GM12864 (cell line): ENCODE measurements around the gene EGFLAM.

Source experiments
- DNase-seq: peaks from one replicate; pipeline ENCODE4 v3.0.0-alpha.2; 2011; ENCODE audit warnings: low read depth
- H3K4me3 ChIP-seq: 2 replicates; pipeline ENCODE4 v1.5.1; 2011; ENCODE audit warnings: mild to moderate bottlenecking, low read depth, low read length, control low read depth
- TF ChIP-seq, protein P1 (sequence below): IDR thresholded peaks from 2 replicates; pipeline ENCODE4 v1.5.1; 2011; ENCODE audit warnings: low read depth, mild to moderate bottlenecking, moderate library complexity, low read length, control low read depth, inconsistent platforms; ENCODE audit errors: missing control alignments

Gene EGFLAM

DNA sequence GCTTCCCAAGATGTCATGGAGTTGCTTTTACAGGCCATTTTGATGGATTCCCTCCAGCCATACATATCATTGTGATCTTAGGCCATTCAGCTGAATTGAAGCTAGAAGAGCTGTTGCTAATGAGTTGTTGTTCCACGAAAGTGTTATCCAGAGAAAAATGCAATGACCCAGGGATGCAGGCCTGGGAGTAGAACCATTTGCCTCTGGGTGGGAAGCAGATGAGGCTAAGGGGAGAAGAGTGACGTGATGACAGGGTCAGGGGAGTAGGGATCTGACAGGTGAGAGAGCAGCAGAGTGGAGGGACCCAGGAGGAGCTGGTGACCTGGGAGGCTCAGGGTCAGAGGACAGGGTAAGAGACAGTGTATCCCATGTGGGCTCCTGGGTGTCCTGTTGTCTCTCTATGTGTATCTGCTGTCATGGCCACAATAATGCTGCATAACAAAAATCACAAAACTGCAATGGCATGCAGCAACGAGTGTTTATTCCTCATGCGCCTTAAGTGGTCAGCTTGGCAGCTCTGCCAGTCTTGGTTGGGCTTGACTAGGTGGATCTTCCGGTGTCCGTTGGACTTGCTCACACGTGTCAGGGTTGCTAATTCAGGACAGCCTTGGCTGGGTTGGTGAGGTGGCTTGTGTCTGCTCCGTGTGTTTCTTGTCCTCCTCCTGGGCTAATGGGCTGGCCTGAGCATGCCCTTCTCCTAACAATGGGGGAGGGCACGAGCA is 207.5 kb downstream of the EGFLAM start:
- TF ChIP-seq, protein P1, sequence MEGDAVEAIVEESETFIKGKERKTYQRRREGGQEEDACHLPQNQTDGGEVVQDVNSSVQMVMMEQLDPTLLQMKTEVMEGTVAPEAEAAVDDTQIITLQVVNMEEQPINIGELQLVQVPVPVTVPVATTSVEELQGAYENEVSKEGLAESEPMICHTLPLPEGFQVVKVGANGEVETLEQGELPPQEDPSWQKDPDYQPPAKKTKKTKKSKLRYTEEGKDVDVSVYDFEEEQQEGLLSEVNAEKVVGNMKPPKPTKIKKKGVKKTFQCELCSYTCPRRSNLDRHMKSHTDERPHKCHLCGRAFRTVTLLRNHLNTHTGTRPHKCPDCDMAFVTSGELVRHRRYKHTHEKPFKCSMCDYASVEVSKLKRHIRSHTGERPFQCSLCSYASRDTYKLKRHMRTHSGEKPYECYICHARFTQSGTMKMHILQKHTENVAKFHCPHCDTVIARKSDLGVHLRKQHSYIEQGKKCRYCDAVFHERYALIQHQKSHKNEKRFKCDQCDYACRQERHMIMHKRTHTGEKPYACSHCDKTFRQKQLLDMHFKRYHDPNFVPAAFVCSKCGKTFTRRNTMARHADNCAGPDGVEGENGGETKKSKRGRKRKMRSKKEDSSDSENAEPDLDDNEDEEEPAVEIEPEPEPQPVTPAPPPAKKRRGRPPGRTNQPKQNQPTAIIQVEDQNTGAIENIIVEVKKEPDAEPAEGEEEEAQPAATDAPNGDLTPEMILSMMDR: no peak
- DNase-seq: no peak
- no peak overlapping the region for H3K4me3 ChIP-seq

DNA sequence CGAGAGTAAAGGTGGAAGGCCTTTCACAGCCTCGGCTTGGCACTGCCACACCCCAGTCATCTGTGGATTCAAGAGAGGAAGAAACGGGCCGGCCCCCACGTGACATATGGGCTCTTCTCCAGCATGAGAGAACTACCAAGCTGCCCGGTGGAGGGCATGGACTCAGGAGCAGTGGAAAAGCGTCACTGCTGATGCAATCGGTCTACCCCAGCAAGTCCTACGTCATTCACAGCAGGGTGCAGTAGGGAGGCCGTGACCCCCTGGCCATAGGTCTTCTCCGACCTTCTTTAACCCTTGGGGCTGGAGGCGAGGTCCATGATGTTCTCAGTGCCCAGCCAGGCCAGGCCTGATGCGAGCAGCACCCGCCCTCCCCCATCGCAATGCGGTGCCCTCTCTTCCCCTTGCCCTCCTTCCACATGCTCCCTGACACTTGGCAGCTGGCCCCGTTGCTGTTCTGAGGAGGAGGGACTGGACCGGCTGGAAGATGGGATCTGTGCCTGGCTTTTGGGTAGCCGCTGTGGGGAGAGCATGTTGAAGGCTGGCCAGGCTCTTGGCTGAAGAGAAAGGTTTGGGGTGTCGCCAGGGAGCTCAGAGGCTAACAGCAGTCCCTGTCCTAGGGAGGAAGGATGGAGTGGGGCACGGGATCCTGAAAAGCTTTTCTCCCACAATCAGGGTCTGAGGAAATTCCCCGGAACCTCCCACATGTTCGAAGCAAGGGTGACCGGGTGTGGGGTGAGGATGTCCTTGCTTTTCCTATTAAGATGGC is 208.2 kb downstream of the EGFLAM start:
- H3K4me3 ChIP-seq: no peak overlapping the region
- no peak for DNase-seq
- TF ChIP-seq, protein P1: no peak

DNA sequence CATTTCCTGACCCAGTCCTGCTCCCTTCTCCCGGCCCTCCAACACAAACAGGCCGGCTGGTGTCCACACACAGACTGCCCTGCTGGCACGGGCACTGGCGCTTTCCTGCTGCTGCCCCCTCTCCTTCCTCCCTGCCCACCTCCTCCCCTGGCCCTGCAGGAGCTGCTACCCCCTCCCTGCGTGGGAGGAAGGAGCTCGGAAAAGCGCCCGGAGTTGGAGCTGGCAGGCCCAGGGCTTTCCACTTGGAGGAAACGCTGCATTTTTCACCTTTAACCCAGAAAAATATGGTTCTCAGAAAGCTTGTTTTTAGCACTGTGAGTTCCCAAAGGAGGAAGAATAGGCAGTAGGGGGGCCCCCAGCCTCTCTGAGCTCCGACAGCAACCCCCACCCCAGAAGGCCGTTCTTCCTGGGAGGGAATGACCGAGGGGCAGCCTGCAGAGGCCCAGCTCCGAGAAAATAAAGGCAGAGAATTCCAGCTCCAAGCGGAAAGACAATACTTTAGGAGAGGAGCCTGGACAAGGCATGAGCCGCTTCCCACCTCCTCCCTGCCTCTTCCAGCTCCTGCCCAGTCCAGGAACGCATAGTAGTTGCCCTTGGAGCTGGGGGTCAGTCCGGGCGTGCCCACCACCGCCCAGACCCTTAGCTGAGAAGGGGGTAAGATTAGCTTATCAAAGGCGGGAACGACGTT is 209.1 kb downstream of the EGFLAM start:
- TF ChIP-seq, protein P1: no peak
- DNase-seq: no peak
- H3K4me3 ChIP-seq: no peak overlapping the region

DNA sequence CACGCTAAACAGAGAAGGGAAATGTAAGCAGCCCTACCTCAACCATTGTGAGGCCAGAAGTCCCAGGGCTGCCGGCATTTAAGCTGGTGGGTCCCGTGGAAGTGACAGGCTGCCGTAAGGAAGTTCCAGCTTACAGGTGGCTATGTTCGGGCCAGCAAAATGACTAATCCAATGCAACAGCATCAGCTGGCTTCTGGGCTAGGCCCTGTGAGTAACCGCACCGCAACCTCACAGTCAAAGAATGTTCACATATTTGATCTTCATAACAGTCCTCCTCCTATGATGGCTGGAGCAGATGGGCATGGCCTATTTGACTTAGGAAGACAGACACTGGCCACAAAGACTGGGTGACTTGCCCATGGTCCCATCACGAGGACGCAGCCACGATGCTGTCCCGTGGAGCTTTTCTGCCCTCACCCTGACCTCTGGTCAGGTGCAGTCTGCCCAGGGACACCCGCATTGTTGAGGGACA is 209.9 kb downstream of the EGFLAM start:
- no peak for DNase-seq
- H3K4me3 ChIP-seq: no peak overlapping the region
- TF ChIP-seq, protein P1: no peak

DNA sequence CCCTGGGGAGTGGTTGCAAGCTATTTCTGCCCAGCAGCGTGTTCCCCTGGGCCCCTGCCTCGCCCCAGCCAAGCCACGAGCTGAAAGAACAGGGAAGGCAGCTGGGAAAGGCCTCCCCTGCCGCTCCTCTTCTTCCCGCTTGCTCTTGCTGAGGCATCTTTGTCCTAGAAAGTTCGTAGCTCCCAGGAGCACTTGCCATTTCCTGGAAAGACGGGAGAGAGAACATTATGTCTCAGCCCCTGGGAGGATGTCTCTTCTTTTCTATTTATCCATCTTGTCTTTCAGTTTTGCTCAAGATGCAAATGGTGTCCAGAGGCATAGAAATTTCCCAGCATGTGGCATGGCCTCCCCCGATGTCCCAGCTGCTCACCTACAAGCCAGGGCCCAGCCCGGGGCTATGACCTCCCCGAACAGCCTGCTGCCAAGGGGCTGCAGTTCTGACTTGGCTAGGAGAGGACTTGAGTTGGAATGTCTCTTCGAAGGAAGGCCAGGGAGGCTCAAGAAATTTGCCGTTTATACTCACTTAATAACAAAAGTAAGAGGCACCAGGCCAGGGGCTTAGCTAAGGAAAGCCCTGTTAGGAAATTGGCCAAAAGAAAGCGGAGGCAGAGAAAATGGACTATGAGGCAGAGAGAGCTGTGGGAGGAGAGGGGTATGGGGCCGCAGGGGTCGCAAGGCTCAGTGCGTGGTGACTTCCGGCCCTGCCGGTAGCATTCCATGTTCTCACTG is 210.8 kb downstream of the EGFLAM start:
- no peak overlapping the region for H3K4me3 ChIP-seq
- no peak for DNase-seq
- TF ChIP-seq, protein P1: no peak

DNA sequence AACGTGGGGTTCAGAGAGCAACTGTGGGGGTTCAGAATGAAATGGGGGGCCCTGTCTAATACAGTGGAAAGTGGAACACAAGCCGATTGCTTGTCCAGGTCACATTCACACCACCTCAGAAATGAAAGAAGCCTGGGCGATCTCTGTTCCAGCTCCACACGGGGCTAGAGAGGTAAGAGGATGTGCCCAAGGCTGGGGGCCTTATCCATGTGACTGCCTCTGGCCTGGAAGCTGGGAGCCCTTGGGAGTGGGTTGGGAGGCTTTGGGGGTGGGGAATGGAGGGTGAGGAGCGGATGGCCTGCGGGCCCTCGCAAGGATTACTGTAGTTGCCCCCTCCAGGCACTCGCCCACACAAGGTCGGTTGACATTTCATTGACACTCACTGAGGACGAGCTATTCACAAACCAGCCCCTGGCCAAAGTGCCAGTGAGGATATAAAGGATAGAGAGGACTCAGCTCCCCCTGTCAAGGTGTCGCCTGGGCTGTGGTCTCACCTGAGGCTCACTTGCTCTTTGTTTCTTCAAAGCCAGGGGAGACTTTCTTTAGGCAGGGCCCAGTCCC is 211.4 kb downstream of the EGFLAM start:
- TF ChIP-seq, protein P1: no peak
- DNase-seq: no peak
- no peak overlapping the region for H3K4me3 ChIP-seq
